Stimulated activated CD8-positive, alpha-beta memory T cell treated with anti-CD3 and anti-CD28 coated beads, Interleukin-4, amount 100 ng/mL, for 48 hours (primary cell): ENCODE measurements around the gene ANGPTL8.

Source experiments
- DNase-seq: peaks from one replicate; pipeline ENCODE4 v3.0.0-alpha.2; 2020

Gene ANGPTL8

GRCh38 chr19:11238041-11238440 is 1.4 kb upstream of the ANGPTL8 start:
- no peak for DNase-seq

GRCh38 chr19:11238781-11239376 is 540 bp upstream of the ANGPTL8 start:
- no peak for DNase-seq

- DNase-seq = no peak
These were observed 607 bp downstream of the ANGPTL8 start for GRCh38 chr19:11240008-11240444.

GRCh38 chr19:11242025-11242424 is 2.6 kb downstream of the ANGPTL8 start:
- no peak for DNase-seq

- peak; percentile 98 for DNase-seq
These were observed 3.7 kb downstream of the ANGPTL8 start for GRCh38 chr19:11242864-11243797.

GRCh38 chr19:11243798-11244169 is 4.4 kb downstream of the ANGPTL8 start:
- DNase-seq = no peak

GRCh38 chr19:11244846-11245589 is 5.6 kb downstream of the ANGPTL8 start:
- DNase-seq = no peak

- no peak for DNase-seq
These were observed 7.5 kb downstream of the ANGPTL8 start for GRCh38 chr19:11246941-11247340.

- DNase-seq = no peak
These were observed 8.0 kb downstream of the ANGPTL8 start for GRCh38 chr19:11247391-11247790.

- no peak for DNase-seq
These were observed 8.5 kb downstream of the ANGPTL8 start for GRCh38 chr19:11247934-11248333.

- DNase-seq = no peak
These were observed 9.4 kb downstream of the ANGPTL8 start for GRCh38 chr19:11248852-11249251.

- DNase-seq = no peak
These were observed 11.8 kb downstream of the ANGPTL8 start for GRCh38 chr19:11251217-11251616.

GRCh38 chr19:11251650-11252314 is 12.4 kb downstream of the ANGPTL8 start:
- no peak for DNase-seq

GRCh38 chr19:11252665-11253355 is 13.4 kb downstream of the ANGPTL8 start:
- no peak for DNase-seq

- no peak for DNase-seq
These were observed 15.2 kb downstream of the ANGPTL8 start for GRCh38 chr19:11254666-11255065.

GRCh38 chr19:11256189-11256588 is 16.8 kb downstream of the ANGPTL8 start:
- DNase-seq = no peak

- no peak for DNase-seq
These were observed 18.5 kb downstream of the ANGPTL8 start for GRCh38 chr19:11257846-11258380.

GRCh38 chr19:11260996-11261395 is 21.6 kb downstream of the ANGPTL8 start:
- DNase-seq = no peak

- DNase-seq = no peak
These were observed 22.1 kb downstream of the ANGPTL8 start for GRCh38 chr19:11261431-11261970.

GRCh38 chr19:11261971-11262839 is 22.8 kb downstream of the ANGPTL8 start, which contains the start of gene DOCK6:
TSS of gene DOCK6 (minus strand) at chr19:11262524. CDS start at chr19:11262440, 84 bp downstream.
- peak; percentile 50 for DNase-seq

- DNase-seq = no peak
These were observed 24.3 kb downstream of the ANGPTL8 start for GRCh38 chr19:11263726-11264125.
